Right renal cortex interstitium (tissue), 3 donors: Measurements from ENCODE around the gene ITIH4. TPM values are rescaled to one million over a fixed set of nuclear protein-coding genes. Genes with fewer than 3 reads are reported as not detected.

Experiments
- DNase-seq, 3 donors: peaks; one replicate each; pipeline ENCODE4 v3.0.0-alpha.2; 2013; ENCODE audit warnings: low read depth in 3 of 3, low spot score in 2 of 3
- polyA plus RNA-seq, 3 donors: library from polyadenylated mRNA; unstranded; fragments of 120-200 nt; gene quantifications; one replicate each; pipeline ENCODE4 v1.2.1, GENCODE V29; 2013; ENCODE audit not compliant: insufficient read length in 3 of 3

ITIH4 gene
- polyA plus RNA-seq, 3 donors = 4.3 to 7.0 (median 5.2) TPM

GRCh38 chr3:52773361-52774065 lies 57.0 kb downstream of the ITIH4 start:
- no peak for DNase-seq

DNA sequence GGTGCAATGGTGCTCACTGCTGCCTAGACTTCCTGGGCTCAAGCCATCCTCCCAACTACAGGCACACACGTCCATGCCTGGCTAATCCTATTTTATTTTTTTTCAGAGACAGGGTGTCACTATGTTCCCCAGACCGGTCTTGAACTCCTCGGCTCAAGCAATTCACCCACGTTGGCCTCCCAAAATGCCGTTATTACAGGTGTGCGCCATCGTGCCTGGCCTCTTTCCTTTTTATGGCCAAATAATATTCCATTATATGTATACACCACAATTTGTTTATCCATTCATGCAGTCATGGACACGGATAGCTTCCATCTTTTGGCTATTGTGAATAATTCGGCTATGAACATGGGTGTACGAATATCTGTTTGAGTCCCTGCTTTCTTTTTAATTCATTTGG lies 58.8 kb downstream of the ITIH4 start:
- no peak for DNase-seq

DNA sequence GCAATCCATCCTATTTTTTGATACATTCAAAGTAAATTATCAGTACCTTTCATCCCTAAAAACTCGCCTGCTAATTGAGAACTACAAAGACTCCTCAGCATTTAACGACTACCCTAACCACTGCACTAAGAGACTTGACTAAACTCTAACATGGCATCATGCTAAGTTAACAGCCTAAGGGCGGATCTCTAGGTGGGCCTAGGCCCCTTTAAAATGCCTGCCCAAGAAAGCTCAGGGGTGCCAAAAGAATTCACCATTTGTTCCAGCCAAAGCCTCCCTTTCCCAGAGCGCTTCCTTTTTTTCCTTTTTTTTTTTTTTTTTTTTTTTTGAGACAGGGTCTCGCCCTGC lies 59.2 kb downstream of the ITIH4 start:
- no peak for DNase-seq

DNA sequence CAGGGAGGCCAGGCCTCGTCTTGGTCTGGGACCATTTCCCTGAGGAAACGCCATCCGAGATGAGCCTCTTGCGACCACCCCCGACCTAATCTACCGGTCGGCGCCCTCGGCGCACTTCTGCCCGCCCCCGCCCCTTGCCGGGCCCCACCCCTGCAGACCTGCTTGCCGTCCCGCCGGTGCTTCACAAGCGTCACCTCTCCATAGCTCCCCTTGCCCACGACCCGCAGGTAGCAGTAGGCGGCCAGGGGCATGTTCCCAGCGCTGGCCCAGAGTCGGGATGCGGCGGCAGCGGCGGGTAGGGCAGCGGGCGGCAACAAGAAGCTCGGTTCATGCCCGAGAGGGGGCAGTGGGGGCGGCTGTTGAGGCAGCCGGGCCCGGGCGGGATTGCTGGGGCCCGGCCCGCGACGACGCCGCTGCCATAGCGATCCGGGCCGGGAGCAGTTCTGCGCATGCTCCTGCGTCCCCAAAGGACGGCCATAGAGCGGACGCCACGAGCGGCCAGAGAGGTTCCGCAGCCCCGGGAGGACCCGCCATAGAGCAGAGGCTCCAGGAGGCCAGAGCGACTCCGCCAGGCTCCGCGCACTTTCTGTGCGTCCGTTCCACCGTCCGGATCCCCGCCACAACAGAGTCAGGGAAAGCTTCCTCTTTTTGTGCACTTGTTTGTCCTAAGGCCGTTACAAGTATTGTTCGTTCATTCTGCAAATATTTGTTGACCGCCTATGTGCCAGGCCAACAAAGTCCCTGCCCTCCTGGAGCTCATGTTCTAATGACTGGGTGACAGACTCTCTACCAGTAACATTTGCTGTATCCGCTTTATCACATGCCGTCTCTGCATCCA lies 59.8 kb downstream of the ITIH4 start, which contains the start of gene NEK4:
TSS of gene NEK4 (minus strand) at position 445 of the 838 bp plus-strand sequence. CDS start at position 251, 194 bp downstream.
- peak; percentile 66 to 87 (median 79) for DNase-seq

DNA sequence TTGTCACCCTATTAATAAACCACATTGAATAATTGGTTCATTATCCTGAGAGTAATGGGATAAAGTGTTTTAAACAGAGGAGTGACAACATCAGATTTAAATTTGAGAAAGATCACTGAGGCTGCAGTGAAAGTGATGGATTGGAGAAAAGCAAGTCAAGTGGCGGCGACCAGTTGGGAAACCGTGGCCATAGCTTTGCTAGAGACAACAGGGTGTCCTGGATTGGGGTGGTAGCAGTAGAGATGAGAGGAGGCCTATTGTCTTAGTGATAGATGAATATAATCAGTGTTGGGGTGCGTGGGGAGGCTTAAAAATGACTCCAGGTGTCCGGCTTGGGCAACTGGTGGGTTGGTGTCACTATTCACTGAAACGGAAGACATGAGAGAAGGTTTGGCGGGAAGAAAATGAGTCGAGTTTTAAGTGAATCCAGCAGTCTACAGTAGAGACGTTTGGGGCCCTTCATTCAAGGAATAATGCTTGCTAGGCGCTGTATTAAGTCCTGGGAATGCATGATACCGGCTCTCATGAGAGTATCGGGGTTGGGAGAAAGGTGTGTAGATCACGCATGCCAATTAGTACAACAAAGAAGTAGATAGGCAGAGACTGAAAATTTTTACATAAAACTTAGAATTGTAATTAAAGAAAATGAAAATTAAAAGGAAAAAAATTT lies 60.6 kb downstream of the ITIH4 start:
- DNase-seq = peak in 1 of 3 donors; percentile 1

DNA sequence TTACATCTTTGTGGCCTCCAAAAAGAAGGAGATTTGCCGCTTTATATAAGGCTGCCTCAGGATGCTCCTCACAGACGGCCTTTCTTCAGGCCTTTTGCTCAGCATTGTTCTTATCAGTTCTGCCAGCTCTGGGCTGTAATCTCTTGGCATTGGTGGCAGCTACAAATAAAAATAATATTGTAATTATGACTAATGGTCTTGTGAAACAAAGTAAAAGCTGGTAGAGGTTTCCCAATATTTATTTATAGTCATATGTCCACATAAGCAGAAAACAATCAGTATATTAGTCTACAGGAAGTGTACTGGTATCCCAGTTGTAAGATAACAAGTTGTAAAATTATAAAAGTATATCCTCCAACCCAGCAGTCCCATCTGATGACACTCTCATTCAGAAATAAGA lies 67.0 kb downstream of the ITIH4 start:
- DNase-seq = no peak

Other genes with a start within 250 kb of the ITIH4 start
- gene PBRM1, start 144.8 kb downstream of the ITIH4 start, polyA plus RNA-seq = 10 to 100 TPM; 56.4 to 63.4 (median 58.7) TPM
- 100 to 1,000 TPM in 1 of 3 donors, 10 to 100 TPM in 2; 95.2 to 107 (median 98.3) TPM for gene GNL3, start 144.6 kb downstream of the ITIH4 start, polyA plus RNA-seq
- 100 to 1,000 TPM; 140 to 150 (median 147) TPM for gene GLT8D1, start 124.9 kb downstream of the ITIH4 start, polyA plus RNA-seq
- gene SPCS1, start 124.6 kb downstream of the ITIH4 start, polyA plus RNA-seq = 100 to 1,000 TPM; 166 to 171 (median 169) TPM
- 10 to 100 TPM; 24.2 to 28.7 (median 27.3) TPM for gene NEK4, start 59.7 kb downstream of the ITIH4 start, polyA plus RNA-seq
- gene ITIH1, start 53.1 kb downstream of the ITIH4 start, polyA plus RNA-seq = under 1 TPM in 2 of 3 donors, not detected in 1; 0.35 to 0.48 TPM
- gene ITIH3, start 35.9 kb downstream of the ITIH4 start, polyA plus RNA-seq = 1 to 10 TPM; 4.1 to 6.0 (median 5.1) TPM
- under 1 TPM in 2 of 3 donors, not detected in 1; 0.22 to 0.45 TPM for gene MUSTN1, start 4.3 kb upstream of the ITIH4 start, polyA plus RNA-seq
- 10 to 100 TPM; 14.7 to 15.8 (median 15.2) TPM for gene STIMATE, start 66.9 kb upstream of the ITIH4 start, polyA plus RNA-seq
- gene SFMBT1, start 215.4 kb upstream of the ITIH4 start, polyA plus RNA-seq = 10 to 100 TPM in 2 of 3 donors, 1 to 10 TPM in 1; 8.7 to 11.6 (median 11.0) TPM